Measurements from ENCODE around the gene BPIFB6. TPM values are rescaled to one million over a fixed set of nuclear protein-coding genes. Genes with fewer than 3 reads are reported as not detected.

The BPIFB6 gene
- total RNA-seq, 3 donors from 2014 or later = not detected

GRCh38 chr20:32995802-32996201 lies 35.6 kb upstream of the BPIFB6 start:
- intact Hi-C loops (cut with DNase I, micrococcal nuclease) = no loop called here
- H3K9me3 ChIP-seq = no peaks in the 10 kb centered on the region
- ATAC-seq = no peak
- no peaks in the 10 kb centered on the region for H3K4me1 ChIP-seq (ENCODE audit: low read depth)
- no peak overlapping the region for H3K4me3 ChIP-seq
- TF ChIP-seq CTCF (IDR thresholded peaks at IDR 0.05) = no peak
- DNase-seq = no peak
- no peaks in the 10 kb centered on the region for H3K36me3 ChIP-seq (ENCODE audit: low read depth)

GRCh38 chr20:32997431-32997830 lies 34.0 kb upstream of the BPIFB6 start:
- TF ChIP-seq CTCF (IDR thresholded peaks at IDR 0.05) = no peak
- ATAC-seq (no peak), DNase-seq (no peak)
- no peaks in the 10 kb centered on the region for H3K9me3 ChIP-seq
- H3K4me1 ChIP-seq (ENCODE audit: low read depth) = no peaks in the 10 kb centered on the region
- H3K4me3 ChIP-seq = no peak overlapping the region
- intact Hi-C loops (cut with DNase I, micrococcal nuclease) = no loop called here
- no peaks in the 10 kb centered on the region for H3K36me3 ChIP-seq (ENCODE audit: low read depth)

- intact Hi-C loops (cut with DNase I, micrococcal nuclease) = no loop called here
- Histone ChIP-seq H3K4me3 (no peak overlapping the region), H3K4me1 (ENCODE audit: low read depth) (no peaks in the 10 kb centered on the region), H3K9me3 (no peaks in the 10 kb centered on the region), H3K36me3 (ENCODE audit: low read depth) (no peaks in the 10 kb centered on the region)
- TF ChIP-seq CTCF (IDR thresholded peaks at IDR 0.05) = no peak
- ATAC-seq = no peak
- peak in 1 of 3 donors; percentile 8 for DNase-seq
These were observed 31.7 kb upstream of the BPIFB6 start for GRCh38 chr20:32999603-33000250.

- Histone ChIP-seq H3K4me1 (ENCODE audit: low read depth) (no peaks in the 10 kb centered on the region), H3K4me3 (no peak overlapping the region), H3K9me3 (no peaks in the 10 kb centered on the region), H3K36me3 (ENCODE audit: low read depth) (no peaks in the 10 kb centered on the region)
- ATAC-seq (no peak), DNase-seq (no peak)
- no peak for TF ChIP-seq CTCF (IDR thresholded peaks at IDR 0.05)
- intact Hi-C loops (cut with DNase I, micrococcal nuclease) = no loop called here
These were observed 30.5 kb upstream of the BPIFB6 start for GRCh38 chr20:33000802-33001466.

- DNase-seq (no peak), ATAC-seq (no peak)
- Histone ChIP-seq H3K4me1 (ENCODE audit: low read depth) (no peaks in the 10 kb centered on the region), H3K9me3 (no peaks in the 10 kb centered on the region), H3K4me3 (no peak overlapping the region), H3K36me3 (ENCODE audit: low read depth) (no peaks in the 10 kb centered on the region)
- no peak for TF ChIP-seq CTCF (IDR thresholded peaks at IDR 0.05)
- intact Hi-C loops (cut with DNase I, micrococcal nuclease) = no loop called here
These were observed 29.2 kb upstream of the BPIFB6 start for GRCh38 chr20:33002087-33002808.

All from mucosa of descending colon (tissue), 3 donors.